B cell (primary cell): ENCODE measurements around the gene ZBTB43. TPM values are rescaled to one million over a fixed set of nuclear protein-coding genes. Genes with fewer than 3 reads are reported as not detected.
A peak's percentile ranks its signal among the peaks of the same experiment; 100 is the strongest.

Experiments
- ATAC-seq: fragments of 200-7000 bp; cut with Tn5 transposase; one replicate; pipeline ENCODE4 v1.10.0; 2021; ENCODE audit warnings: low read depth, mild to moderate bottlenecking, moderate number of reproducible peaks, moderate library complexity
- CTCF ChIA-PET: fragments of 350-600 bp; sonication (Branson Sonifier 250); formaldehyde crosslinking; loops from one replicate; lab custom pipeline; 2021; ENCODE audit warnings: antibody characterized with exemption, inconsistent platforms; lab: Charles Lee
- POLR2A ChIA-PET: fragments of 350-600 bp; sonication (Branson Sonifier 250); formaldehyde crosslinking; loops from one replicate; lab custom pipeline; 2021; ENCODE audit warnings: antibody characterized with exemption; lab: Charles Lee
- DNase-seq: peaks from one replicate; pipeline ENCODE4 v3.0.0; 2013
- H2AFZ ChIP-seq: 2 replicates; pipeline ENCODE4 v1.6.1; 2012; ENCODE audit warnings: mild to moderate bottlenecking, low read depth, low read length; ENCODE audit not compliant: insufficient read depth, poor library complexity, severe bottlenecking
- H3K27ac ChIP-seq, 2 donors: 1 replicate in 1 of 2; 2 replicates in 1 of 2; pipeline ENCODE4 v1.5.1; 2012 to 2013; ENCODE audit warnings: low read length in 2 of 2, mild to moderate bottlenecking in 2 of 2, moderate library complexity in 1 of 2
- H3K27me3 ChIP-seq, 4 experiments: fragments of 200-600 bp in 1 of 4; sonication (generic) in 1 of 4; replicated peaks in 1 of 4; 1 replicate in 2 of 4; 2 replicates in 2 of 4; pipeline versions ENCODE4 v1.6.1 to v1.7.0; 2013 to 2016; ENCODE audit warnings: low read length in 3 of 4, mild to moderate bottlenecking in 2 of 4, mixed read lengths in 1 of 4, moderate library complexity in 1 of 4; ENCODE audit not compliant: insufficient read depth in 4 of 4, control insufficient read depth in 3 of 4; ENCODE audit errors: control extremely low read depth in 1 of 4
- H3K36me3 ChIP-seq, 2 experiments: replicated peaks in 1 of 2; 1 replicate in 1 of 2; 2 replicates in 1 of 2; pipeline versions ENCODE4 v1.6.1 to v1.7.1; 2013; ENCODE audit warnings: low read length in 1 of 2; ENCODE audit not compliant: insufficient read depth in 2 of 2, control insufficient read depth in 1 of 2; ENCODE audit errors: control extremely low read depth in 1 of 2, extremely low read depth in 1 of 2
- H3K4me1 ChIP-seq, 2 donors: fragments of 200-600 bp in 1 of 2; sonication (generic) in 1 of 2; 1 replicate in 1 of 2; 2 replicates in 1 of 2; pipeline versions ENCODE4 v1.5.1 to v1.6.1; 2013 to 2017; ENCODE audit warnings: low read length in 2 of 2; ENCODE audit not compliant: control insufficient read depth in 2 of 2, insufficient read depth in 2 of 2
- H3K4me2 ChIP-seq: replicated peaks from 2 replicates; pipeline ENCODE3; 2012; ENCODE audit warnings: mild to moderate bottlenecking, low read depth, low read length; ENCODE audit not compliant: poor library complexity, severe bottlenecking
- H3K4me3 ChIP-seq, 5 experiments: fragments of 200-600 bp in 1 of 5; sonication (generic) in 1 of 5; 1 replicate in 3 of 5; 2 replicates in 2 of 5; pipeline versions ENCODE4 v1.5.1 to v1.7.0; 2011 to 2016; ENCODE audit warnings: low read length in 4 of 5, mild to moderate bottlenecking in 4 of 5, low read depth in 2 of 5, control low read depth in 1 of 5, moderate library complexity in 1 of 5; ENCODE audit not compliant: insufficient read depth in 1 of 5; ENCODE audit errors: control extremely low read depth in 1 of 5, extremely low read depth in 1 of 5
- H3K79me2 ChIP-seq: fragments of 200-600 bp; sonication (generic); one replicate; pipeline ENCODE4 v1.6.0; 2016; ENCODE audit warnings: low read length; ENCODE audit not compliant: control insufficient read depth, insufficient read depth
- H3K9ac ChIP-seq: fragments of 200-600 bp; sonication (generic); 2 replicates; pipeline ENCODE4 v1.6.1; 2017; ENCODE audit warnings: mild to moderate bottlenecking, low read length, moderate library complexity
- H3K9me3 ChIP-seq, 3 donors: one replicate each; pipeline versions ENCODE4 v1.6.1 to v1.7.1; 2013; ENCODE audit warnings: low read length in 2 of 3; ENCODE audit not compliant: control insufficient read depth in 2 of 3, insufficient read depth in 1 of 3; ENCODE audit errors: control extremely low read depth in 1 of 3
- H4K20me1 ChIP-seq: 2 replicates; pipeline ENCODE4 v1.6.0; 2012; ENCODE audit warnings: mild to moderate bottlenecking, low read length; ENCODE audit not compliant: insufficient read depth, control insufficient read depth, poor library complexity, severe bottlenecking
- H3K27ac Mint-ChIP-seq: one replicate; pipeline ENCODE4 v1.8.0; 2021; ENCODE audit warnings: mixed read lengths
- H3K27me3 Mint-ChIP-seq: one replicate; pipeline ENCODE4 v1.8.0; 2021; ENCODE audit warnings: mixed read lengths
- H3K4me1 Mint-ChIP-seq: one replicate; pipeline ENCODE4 v1.8.0; 2021; ENCODE audit warnings: mixed read lengths
- H3K4me3 Mint-ChIP-seq: one replicate; pipeline ENCODE4 v1.8.0; 2021; ENCODE audit warnings: mixed read lengths
- H3K9me3 Mint-ChIP-seq: one replicate; pipeline ENCODE4 v1.8.0; 2022; ENCODE audit warnings: mixed read lengths; ENCODE audit not compliant: insufficient read depth
- EZH2 ChIP-seq: IDR thresholded peaks from 2 replicates; pipeline ENCODE4 v1.6.1; 2012; ENCODE audit warnings: borderline replicate concordance, low read depth, mild to moderate bottlenecking, moderate library complexity, low read length; ENCODE audit not compliant: insufficient read depth, poor library complexity, severe bottlenecking
- WGBS: methylation state at CpG from one replicate; pipeline ENCODE4 v1.1.5; 2013; ENCODE audit warnings: missing lambda C conversion rate; ENCODE audit not compliant: insufficient coverage; 5-methylcytosine and 5-hydroxymethylcytosine counted together
- intact Hi-C: fragments of 100-400 bp; cut with micrococcal nuclease; formaldehyde crosslinking; loops from one replicate; pipeline ENCODE4 v1.10.0; 2022
- polyA minus RNA-seq: library from RNA; depleted of rRNA, polyadenylated mRNA; stranded (reverse); fragments of >200 nt; gene quantifications from 2 replicates; pipeline ENCODE4 v1.2.3, GENCODE V29; 2012
- polyA plus RNA-seq: library from polyadenylated mRNA; depleted of rRNA; stranded (reverse); fragments of >200 nt; gene quantifications from 2 replicates; pipeline ENCODE4 v1.2.3, GENCODE V29; 2012
- total RNA-seq, 2 donors: library from RNA; stranded (reverse); fragments of 120-200 nt in 1 of 2; gene quantifications; 1 replicate in 1 of 2; 2 replicates in 1 of 2; pipeline versions ENCODE4 v1.2.3 to v1.2.4, GENCODE V29; 2013 to 2022
- TF ChIP-seq, protein P1 (sequence below): fragments of 200-600 bp; IDR thresholded peaks from one replicate; pipeline ENCODE4 v1.8.0; 2022; ENCODE audit warnings: antibody characterized with exemption, mild to moderate bottlenecking

Gene ZBTB43, protein sequence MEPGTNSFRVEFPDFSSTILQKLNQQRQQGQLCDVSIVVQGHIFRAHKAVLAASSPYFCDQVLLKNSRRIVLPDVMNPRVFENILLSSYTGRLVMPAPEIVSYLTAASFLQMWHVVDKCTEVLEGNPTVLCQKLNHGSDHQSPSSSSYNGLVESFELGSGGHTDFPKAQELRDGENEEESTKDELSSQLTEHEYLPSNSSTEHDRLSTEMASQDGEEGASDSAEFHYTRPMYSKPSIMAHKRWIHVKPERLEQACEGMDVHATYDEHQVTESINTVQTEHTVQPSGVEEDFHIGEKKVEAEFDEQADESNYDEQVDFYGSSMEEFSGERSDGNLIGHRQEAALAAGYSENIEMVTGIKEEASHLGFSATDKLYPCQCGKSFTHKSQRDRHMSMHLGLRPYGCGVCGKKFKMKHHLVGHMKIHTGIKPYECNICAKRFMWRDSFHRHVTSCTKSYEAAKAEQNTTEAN
- total RNA-seq, result 19.5 and 20.2 TPM in 2 replicates
- total RNA-seq (2013), result 9.5 TPM
- 7.0 and 19.1 TPM in 2 replicates for polyA plus RNA-seq
- 6.5 and 11.8 TPM in 2 replicates for polyA minus RNA-seq

DNA sequence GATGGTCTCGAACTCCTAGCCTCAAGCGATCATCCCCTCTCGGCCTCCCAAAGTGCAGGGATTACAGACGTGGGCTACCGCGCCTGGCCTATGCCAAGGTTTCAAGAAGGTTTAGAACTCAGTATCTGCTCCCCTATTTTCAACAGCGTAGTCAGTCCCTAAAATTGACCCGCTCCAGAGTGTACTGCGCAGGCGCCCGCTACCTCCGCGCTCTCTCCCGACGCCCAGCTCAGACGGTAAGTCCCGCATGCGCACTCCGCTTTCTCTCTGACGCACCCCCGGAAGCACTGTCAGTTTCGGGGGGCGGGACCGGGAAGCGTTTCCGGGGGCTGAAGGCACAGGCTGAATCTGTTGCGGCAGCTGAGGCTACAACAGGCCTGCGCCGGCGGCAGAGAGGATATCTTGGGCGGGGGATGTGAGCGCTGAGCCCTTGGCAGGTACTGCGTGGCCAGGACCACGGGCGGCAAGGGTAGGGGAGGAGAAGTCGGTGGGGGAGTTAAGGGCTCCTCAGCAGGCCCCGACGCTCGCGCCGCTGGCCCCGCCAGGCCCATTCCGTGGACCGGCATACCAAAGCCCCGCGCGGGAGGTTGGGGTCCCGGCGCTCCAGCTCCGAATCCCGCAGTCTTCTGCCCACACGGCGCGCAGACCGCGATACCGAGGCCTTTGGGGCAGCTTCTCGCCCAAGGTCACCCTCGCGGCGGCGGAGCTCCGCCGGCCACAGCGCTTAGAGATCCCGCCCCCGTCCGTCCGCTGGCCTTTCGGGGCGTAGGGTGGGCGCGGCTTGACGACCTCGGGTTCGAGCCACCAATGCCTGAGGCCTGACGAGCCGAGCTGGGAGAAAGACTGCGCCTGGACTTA, at the start of gene ZBTB43:
ZBTB43 (plus strand) TSS at position 345 of the 858 bp plus-strand sequence. CDS start 27,470 bp downstream, outside the sequence.
- H3K4me3 Mint-ChIP-seq, result peak within 1 kb of the TSS; percentile 87
- peak within 1 kb of the TSS; percentile 96 for H3K4me2 ChIP-seq
- POLR2A ChIA-PET, result interaction anchor here (0.6 to 0.8 kb wide), 3 partner anchors 82 to 1108 kb away, joined by 3 to 5 read pairs (median 3); no protein-coding TSS in a partner anchor

More for the DNA sequence above, at the start of gene ZBTB43:
- peak; percentile 97 for DNase-seq
- no peaks in the 10 kb centered on the region for H3K27me3 ChIP-seq
- CTCF ChIA-PET, result interaction anchor here (0.6 to 4.4 kb wide), 5 partner anchors 16 to 1952 kb away, joined by 3 to 21 read pairs (median 3); partner anchors contain the start of gene WDR38
- peak within 1 kb of the TSS; percentile 97 for H3K27ac Mint-ChIP-seq
- H3K9ac ChIP-seq, result peak within 1 kb of the TSS; percentile 90
- intact Hi-C loops, result loop anchor here (1.0 to 10.0 kb wide), 3 partner anchors 55 to 1940 kb away; partner anchors contain the start of genes ARPC5L, RPL35 and ZBTB34
- H4K20me1 ChIP-seq, result peaks cover 19% of the 10 kb centered on the region
- no peak for TF ChIP-seq EZH2
- TF ChIP-seq, protein P1, sequence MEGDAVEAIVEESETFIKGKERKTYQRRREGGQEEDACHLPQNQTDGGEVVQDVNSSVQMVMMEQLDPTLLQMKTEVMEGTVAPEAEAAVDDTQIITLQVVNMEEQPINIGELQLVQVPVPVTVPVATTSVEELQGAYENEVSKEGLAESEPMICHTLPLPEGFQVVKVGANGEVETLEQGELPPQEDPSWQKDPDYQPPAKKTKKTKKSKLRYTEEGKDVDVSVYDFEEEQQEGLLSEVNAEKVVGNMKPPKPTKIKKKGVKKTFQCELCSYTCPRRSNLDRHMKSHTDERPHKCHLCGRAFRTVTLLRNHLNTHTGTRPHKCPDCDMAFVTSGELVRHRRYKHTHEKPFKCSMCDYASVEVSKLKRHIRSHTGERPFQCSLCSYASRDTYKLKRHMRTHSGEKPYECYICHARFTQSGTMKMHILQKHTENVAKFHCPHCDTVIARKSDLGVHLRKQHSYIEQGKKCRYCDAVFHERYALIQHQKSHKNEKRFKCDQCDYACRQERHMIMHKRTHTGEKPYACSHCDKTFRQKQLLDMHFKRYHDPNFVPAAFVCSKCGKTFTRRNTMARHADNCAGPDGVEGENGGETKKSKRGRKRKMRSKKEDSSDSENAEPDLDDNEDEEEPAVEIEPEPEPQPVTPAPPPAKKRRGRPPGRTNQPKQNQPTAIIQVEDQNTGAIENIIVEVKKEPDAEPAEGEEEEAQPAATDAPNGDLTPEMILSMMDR, result no peak
- peaks cover 0 to 11% of the 10 kb centered on the region in 2 experiments for H3K36me3 ChIP-seq
- peaks cover 17 to 20% of the 10 kb centered on the region in 2 donors for H3K4me1 ChIP-seq
- peaks cover 0 to 9% (median 0%) of the 10 kb centered on the region in 3 donors for H3K9me3 ChIP-seq
- H3K4me1 Mint-ChIP-seq, result peaks cover 31% of the 10 kb centered on the region
- peaks cover 48% of the 10 kb centered on the region for H3K79me2 ChIP-seq
- peak within 1 kb of the TSS; percentile 75 to 89 for H3K27ac ChIP-seq
- peak; percentile 85 for ATAC-seq
- WGBS, result 4% methylated on average over 78 of the region's 79 CpGs
- peak within 1 kb of the TSS; percentile 91 for H2AFZ ChIP-seq
- H3K9me3 Mint-ChIP-seq, result peaks cover 3% of the 10 kb centered on the region
- H3K4me3 ChIP-seq, result peak within 1 kb of the TSS; percentile 83 to 94 (median 88)
- no peaks in the 10 kb centered on the region for H3K27me3 Mint-ChIP-seq
